Stimulated activated CD4-positive, alpha-beta T cell treated with anti-CD3 and anti-CD28 coated beads, Interleukin-15, amount 100 ng/mL, for 1 hour (primary cell): ENCODE measurements around the gene KISS1.

Source experiments
- DNase-seq, 2 donors: peaks; one replicate each; pipeline ENCODE4 v3.0.0-alpha.2; 2020; ENCODE audit warnings: low read depth in 1 of 2, low spot score in 1 of 2

The KISS1 gene

GRCh38 chr1:204218552-204218951 is 22.3 kb upstream of the KISS1 start:
- no peak for DNase-seq

- DNase-seq: no peak
Measured at GRCh38 chr1:204217648-204218000, 21.3 kb upstream of the KISS1 start.

- no peak for DNase-seq
Measured at GRCh38 chr1:204216880-204217647, 20.8 kb upstream of the KISS1 start.

GRCh38 chr1:204216236-204216635 is 19.9 kb upstream of the KISS1 start:
- DNase-seq: no peak

- peak in 1 of 2 donors; percentile 20 for DNase-seq
Measured at GRCh38 chr1:204213668-204214662, 17.7 kb upstream of the KISS1 start, which contains the start of gene GOLT1A. TSS of gene GOLT1A (minus strand) at chr1:204213988. CDS start at chr1:204213906, 82 bp downstream.

GRCh38 chr1:204212715-204213114 is 16.4 kb upstream of the KISS1 start:
- DNase-seq: no peak

GRCh38 chr1:204211046-204211445 is 14.8 kb upstream of the KISS1 start:
- DNase-seq: no peak

GRCh38 chr1:204207136-204207616 is 10.9 kb upstream of the KISS1 start:
- peak; percentile 37 to 70 for DNase-seq

GRCh38 chr1:204206121-204206520 is 9.8 kb upstream of the KISS1 start:
- DNase-seq: no peak

GRCh38 chr1:204205486-204205885 is 9.2 kb upstream of the KISS1 start:
- no peak for DNase-seq

- no peak for DNase-seq
Measured at GRCh38 chr1:204204944-204205343, 8.7 kb upstream of the KISS1 start.

- DNase-seq: no peak
Measured at GRCh38 chr1:204203206-204203767, 7.0 kb upstream of the KISS1 start.

- DNase-seq: no peak
Measured at GRCh38 chr1:204202481-204202880, 6.2 kb upstream of the KISS1 start.

GRCh38 chr1:204201348-204202040 is 5.2 kb upstream of the KISS1 start:
- DNase-seq: no peak

GRCh38 chr1:204199579-204199978 is 3.3 kb upstream of the KISS1 start:
- no peak for DNase-seq

- no peak for DNase-seq
Measured at GRCh38 chr1:204198348-204199340, 2.4 kb upstream of the KISS1 start.

- no peak for DNase-seq
Measured at GRCh38 chr1:204197068-204197467, 777 bp upstream of the KISS1 start.

- no peak for DNase-seq
Measured at GRCh38 chr1:204194771-204195170, 1.5 kb downstream of the KISS1 start.

GRCh38 chr1:204194080-204194479 is 2.2 kb downstream of the KISS1 start:
- no peak for DNase-seq
